ENCODE measurements around the gene LAMP2.

Gene LAMP2

DNA sequence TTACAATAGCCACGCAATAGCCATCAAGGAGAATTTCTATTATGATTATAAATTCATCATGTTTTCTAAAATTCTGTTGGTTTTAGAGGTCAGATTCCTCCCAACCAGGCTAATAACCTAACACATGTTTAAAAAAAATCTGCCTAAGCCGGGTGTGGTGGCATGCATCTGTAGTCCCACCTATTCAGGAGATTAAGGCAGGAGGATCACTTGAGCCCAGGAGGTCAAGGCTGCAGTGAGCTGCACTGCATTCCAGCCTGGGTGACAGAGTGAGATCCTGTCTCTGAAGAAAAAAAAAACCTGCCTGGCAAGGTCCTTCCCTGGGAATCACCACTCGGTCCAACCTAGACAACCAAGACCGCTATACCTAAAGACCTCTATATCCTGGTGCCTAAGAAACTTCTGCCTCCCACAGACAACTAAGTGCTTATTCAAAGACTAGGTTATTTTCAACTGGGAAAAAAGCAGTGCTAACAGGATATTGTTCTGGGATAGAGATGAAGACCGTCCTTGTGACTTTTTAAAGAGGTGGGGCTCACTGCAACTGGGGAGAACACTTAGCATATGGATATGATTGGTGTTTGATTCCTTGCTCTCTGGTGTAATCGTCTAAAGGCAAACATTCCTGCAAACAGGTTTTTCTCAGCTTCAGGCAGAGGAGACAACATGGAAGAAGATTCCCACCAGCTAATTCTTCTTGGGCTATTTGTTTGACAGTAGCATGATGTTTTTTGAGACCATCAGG is 89.0 kb downstream of the LAMP2 start:
- no peaks in the 10 kb centered on the region for H4K20me1 ChIP-seq (ENCODE audit: insufficient read depth, low read length)
- peak overlapping the region; percentile 50; the same call in 1 of the 2 replicates for H3K4me2 ChIP-seq (ENCODE audit: low read length)
- no peaks in the 10 kb centered on the region for H3K4me1 ChIP-seq (ENCODE audit: low read length)
- TF ChIP-seq, protein P1, sequence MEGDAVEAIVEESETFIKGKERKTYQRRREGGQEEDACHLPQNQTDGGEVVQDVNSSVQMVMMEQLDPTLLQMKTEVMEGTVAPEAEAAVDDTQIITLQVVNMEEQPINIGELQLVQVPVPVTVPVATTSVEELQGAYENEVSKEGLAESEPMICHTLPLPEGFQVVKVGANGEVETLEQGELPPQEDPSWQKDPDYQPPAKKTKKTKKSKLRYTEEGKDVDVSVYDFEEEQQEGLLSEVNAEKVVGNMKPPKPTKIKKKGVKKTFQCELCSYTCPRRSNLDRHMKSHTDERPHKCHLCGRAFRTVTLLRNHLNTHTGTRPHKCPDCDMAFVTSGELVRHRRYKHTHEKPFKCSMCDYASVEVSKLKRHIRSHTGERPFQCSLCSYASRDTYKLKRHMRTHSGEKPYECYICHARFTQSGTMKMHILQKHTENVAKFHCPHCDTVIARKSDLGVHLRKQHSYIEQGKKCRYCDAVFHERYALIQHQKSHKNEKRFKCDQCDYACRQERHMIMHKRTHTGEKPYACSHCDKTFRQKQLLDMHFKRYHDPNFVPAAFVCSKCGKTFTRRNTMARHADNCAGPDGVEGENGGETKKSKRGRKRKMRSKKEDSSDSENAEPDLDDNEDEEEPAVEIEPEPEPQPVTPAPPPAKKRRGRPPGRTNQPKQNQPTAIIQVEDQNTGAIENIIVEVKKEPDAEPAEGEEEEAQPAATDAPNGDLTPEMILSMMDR (IDR thresholded peaks at IDR 0.05; ENCODE audit: low read depth, low read length) = no peak
- no peak for TF ChIP-seq EZH2phosphoT487 (IDR thresholded peaks at IDR 0.05; ENCODE audit: low read depth)
- H3K36me3 ChIP-seq (replicated peaks; ENCODE audit: low read depth, low read length) = no peaks in the 10 kb centered on the region
- peaks cover 15% of the 10 kb centered on the region for H3K27me3 ChIP-seq (ENCODE audit: low read depth, low read length)
- no peak overlapping the region for H3K27ac ChIP-seq (ENCODE audit: low read length)
- no peaks in the 10 kb centered on the region for H3K79me2 ChIP-seq (ENCODE audit: low read length)
- no peaks in the 10 kb centered on the region for H3K9me3 ChIP-seq (ENCODE audit: insufficient read depth, low read length)
- H3K4me3 ChIP-seq (ENCODE audit: low read length) = no peak overlapping the region
- no peak overlapping the region for H3K9ac ChIP-seq (ENCODE audit: low read length)
- no peak overlapping the region for H2AFZ ChIP-seq (ENCODE audit: low read depth, low read length)

DNA sequence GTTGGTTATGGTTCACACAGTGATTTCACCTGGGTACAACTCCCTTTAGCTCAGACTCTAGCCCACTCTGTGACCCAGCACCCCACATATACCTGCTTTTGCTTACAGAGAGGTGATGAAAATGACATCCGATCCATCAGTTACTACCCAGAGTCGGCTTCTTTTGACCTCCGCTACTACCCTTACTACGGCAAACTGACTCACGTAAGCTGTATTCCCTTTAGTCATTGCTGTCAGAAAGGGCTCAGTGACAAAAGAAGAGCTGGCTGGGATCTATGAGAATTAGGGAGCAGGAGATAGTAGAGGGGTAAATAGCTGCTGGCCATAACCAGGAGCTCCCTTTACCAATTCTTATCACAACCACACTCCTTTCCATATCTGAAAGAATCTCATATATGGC is 90.5 kb downstream of the LAMP2 start:
- peaks cover 15% of the 10 kb centered on the region for H3K27me3 ChIP-seq (ENCODE audit: low read depth, low read length)

More for the DNA sequence above, 90.5 kb downstream of the LAMP2 start:
- H3K9me3 ChIP-seq (ENCODE audit: insufficient read depth, low read length) = no peaks in the 10 kb centered on the region
- H3K4me2 ChIP-seq (ENCODE audit: low read length) = no peak overlapping the region
- TF ChIP-seq, protein P1 (IDR thresholded peaks at IDR 0.05; ENCODE audit: low read depth, low read length) = no peak
- TF ChIP-seq EZH2phosphoT487 (IDR thresholded peaks at IDR 0.05; ENCODE audit: low read depth) = no peak
- H3K79me2 ChIP-seq (ENCODE audit: low read length) = no peaks in the 10 kb centered on the region
- peaks cover 5% of the 10 kb centered on the region; the same call in 1 of the 2 replicates for H3K4me1 ChIP-seq (ENCODE audit: low read length)
- no peak overlapping the region for H3K4me3 ChIP-seq (ENCODE audit: low read length)
- no peaks in the 10 kb centered on the region for H3K36me3 ChIP-seq (replicated peaks; ENCODE audit: low read depth, low read length)
- H4K20me1 ChIP-seq (ENCODE audit: insufficient read depth, low read length) = no peaks in the 10 kb centered on the region
- H3K27ac ChIP-seq (ENCODE audit: low read length) = no peak overlapping the region
- H3K9ac ChIP-seq (ENCODE audit: low read length) = no peak overlapping the region
- no peak overlapping the region for H2AFZ ChIP-seq (ENCODE audit: low read depth, low read length)

Data from OCI-LY3 (cell line).